GM11168 (cell line): ENCODE measurements around the gene SEZ6.

Experiments
- in situ Hi-C: fragments of 300-500 bp; cut with MboI; formaldehyde crosslinking; loops from one replicate; pipeline ENCODE4 v1.12.0; 2022; ENCODE audit warnings: low sequenced_read_pairs; ENCODE audit not compliant: unreplicated experiment

The SEZ6 gene

DNA sequence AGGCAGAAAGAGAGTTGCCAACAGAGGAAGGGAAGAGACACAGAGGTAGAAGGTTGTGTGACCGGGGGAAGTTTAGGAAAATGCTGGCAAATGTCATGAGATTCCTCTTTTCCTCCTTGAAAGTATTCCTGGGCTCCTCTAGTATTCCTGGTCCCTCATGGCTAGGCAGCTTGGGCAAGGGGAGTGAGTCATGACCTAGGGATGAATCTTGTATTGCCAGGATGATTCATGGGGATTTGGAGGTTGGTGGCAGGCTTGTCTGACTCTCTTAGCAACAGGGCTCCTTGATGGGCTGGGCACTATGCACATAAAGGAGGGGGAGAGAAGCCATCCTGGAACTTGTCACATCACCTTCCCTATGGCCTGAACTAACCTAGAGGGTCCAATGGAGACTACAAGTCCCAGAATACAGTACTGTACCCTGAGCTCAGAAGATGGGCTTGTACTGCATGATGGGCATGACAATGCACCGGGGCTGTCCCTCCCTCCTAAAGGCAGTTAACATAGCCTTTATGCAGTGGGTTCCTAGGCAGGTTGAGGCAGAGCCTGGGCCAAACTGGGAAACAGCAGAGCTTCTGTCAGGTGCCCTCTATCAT lies 2.1 kb upstream of the SEZ6 start:
- in situ Hi-C loops: no loop called here

- in situ Hi-C loops: no loop called here
Measured at GRCh38 chr17:29007456-29007855, 1.6 kb upstream of the SEZ6 start.

DNA sequence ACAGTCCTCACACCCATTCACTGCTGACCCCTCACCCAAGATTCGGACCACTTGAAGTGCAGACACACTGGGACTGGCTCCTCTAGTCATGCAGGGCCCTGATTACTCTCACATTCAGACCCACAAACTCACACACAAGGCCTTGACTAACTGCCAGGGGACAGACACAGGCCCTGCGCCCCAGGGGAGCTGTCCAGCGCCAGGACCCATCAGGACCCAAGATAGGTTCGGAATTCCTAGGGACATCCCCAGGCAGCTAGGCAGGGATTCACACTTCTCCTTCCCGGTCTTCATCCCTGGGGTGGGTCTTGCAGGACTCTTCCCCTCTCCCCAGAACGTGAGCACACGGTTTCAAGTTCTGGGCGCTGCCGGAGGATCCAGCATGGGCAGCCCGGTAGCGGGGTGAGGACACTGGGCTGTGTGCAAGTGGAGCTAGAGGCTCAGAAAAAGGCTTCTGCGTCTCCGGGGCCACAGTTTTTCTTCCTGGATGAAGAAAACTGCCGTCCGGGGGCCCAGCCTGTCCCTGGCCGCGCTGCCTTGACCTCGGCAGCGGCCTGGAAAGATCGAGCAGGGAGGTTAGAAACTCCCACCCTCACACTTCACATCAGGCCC lies 1.6 kb downstream of the SEZ6 start:
- in situ Hi-C loops: no loop called here

GRCh38 chr17:29003289-29003688 lies 2.5 kb downstream of the SEZ6 start:
- in situ Hi-C loops: no loop called here

DNA sequence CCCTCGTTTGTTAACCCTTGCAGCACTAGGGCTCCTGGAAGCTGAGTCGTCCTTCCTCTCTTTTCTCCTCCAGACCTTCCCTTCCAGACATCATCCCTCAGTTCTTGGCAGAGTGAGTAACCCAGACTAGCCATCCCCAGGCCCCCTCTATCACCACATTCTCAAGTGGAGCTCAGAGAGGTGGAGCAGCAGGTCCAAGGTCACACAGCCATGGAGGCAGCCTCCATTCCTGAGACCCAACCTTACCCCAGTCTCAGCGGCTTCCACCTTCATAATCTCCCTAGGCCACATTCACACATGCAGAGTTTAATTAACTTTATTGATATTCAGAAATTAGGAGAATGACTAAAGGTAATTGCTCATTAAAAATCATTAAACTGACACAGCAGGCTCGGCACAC lies 3.0 kb downstream of the SEZ6 start:
- in situ Hi-C loops: no loop called here

DNA sequence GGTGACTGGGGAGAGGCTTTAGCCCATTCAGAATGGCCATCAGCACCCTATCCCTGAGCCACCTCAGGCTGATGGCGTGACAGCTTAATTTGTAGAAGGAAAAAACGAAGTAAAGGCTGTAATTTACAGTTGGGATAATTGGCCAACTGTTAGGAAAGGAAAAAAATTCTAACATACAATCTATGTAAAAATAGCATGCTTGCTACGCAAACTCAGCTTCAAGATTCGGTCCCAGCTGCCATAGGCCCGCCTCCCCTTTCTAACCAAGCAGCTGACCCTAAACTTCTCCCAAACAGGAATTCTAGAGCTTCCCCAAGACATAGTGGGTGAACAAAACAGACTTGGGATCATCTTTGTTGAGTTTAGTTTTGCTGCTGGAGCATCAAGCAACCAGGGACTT lies 4.9 kb downstream of the SEZ6 start:
- in situ Hi-C loops: no loop called here

DNA sequence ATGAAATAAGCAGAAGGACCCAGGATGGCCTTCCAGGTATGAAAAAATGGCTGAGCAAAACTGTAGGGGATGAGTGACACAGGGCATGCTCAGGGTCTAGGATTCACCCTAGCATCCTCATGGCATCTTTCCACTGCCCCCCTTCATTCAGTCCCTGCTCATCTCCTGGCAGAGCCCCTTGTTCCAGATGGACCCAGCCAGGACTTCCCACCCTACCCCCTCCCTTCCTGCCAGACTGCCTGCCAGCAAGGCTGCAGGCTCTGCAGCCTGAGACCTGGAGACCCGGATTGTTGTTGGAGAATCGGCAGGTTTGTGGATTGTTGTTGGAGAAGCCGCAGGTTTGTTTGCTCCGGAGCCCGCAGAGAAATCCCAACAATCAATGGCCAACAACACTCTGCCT lies 6.6 kb downstream of the SEZ6 start:
- in situ Hi-C loops: no loop called here

DNA sequence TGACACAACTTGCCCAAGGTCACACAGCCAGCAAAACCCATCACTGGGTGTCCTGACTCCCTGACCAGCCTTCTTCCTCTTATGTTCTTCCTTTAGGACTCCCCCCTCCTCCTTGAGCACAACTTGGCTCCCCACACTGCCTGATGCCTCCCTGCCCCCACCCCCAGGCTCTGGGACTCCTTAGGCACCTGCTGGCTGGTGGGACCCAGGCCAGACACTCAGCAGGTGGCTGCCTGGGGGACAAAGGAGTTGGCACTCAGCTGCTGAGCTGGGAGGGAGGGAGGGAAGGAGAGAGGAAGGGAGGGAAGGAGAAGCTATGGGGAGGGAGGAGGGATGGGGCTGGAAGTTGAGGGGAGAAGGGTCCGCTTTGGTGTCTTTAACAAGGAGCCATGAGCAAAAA lies 8.0 kb downstream of the SEZ6 start:
- in situ Hi-C loops: no loop called here

- in situ Hi-C loops: no loop called here
Measured at GRCh38 chr17:28996554-28997096, 9.2 kb downstream of the SEZ6 start.

DNA sequence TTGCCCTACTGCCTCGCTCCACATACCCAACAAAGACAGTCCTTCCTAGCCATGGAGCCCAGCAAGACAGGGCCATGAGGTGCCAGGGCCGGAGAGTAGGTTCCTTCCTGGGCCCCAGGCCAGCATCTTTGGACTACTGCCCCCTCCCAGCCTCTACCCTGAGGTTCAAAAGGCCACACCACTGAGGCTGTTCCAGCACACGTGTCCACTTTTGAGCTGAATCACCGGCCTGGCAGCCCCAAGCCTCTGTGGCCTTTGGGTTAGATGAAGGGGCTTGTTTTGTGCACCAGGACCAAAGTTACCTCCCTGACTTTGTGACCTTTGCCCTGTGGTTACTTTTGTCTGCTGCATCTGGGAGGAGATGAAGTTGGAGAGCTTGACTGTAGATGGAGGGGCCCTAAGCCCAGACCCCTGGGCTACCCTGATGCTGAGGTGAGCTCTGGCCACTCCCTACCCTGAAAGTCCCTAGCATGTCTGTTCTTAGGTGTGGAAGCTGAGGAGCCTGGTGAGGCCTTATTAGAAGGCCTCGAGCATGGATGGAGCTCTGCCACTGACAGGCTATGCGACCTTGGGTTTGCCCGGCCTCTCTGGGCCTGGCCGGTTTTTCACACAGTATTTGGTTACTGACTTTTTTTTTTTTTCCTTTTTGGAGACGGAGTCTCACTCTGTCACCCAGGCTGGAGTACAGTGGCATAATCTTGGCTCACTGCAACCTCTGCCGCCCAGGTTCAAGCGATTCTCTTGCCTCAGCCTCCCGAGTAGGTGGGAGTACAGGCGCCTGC lies 12.0 kb downstream of the SEZ6 start:
- in situ Hi-C loops: no loop called here

- in situ Hi-C loops: no loop called here
Measured at GRCh38 chr17:28992625-28993600, 12.9 kb downstream of the SEZ6 start.

GRCh38 chr17:28992185-28992584 lies 13.6 kb downstream of the SEZ6 start:
- in situ Hi-C loops: no loop called here

GRCh38 chr17:28991779-28992178 lies 14.1 kb downstream of the SEZ6 start:
- in situ Hi-C loops: no loop called here

- in situ Hi-C loops: no loop called here
Measured at GRCh38 chr17:28989028-28989427, 16.8 kb downstream of the SEZ6 start.

- in situ Hi-C loops: no loop called here
Measured at GRCh38 chr17:28988475-28988874, 17.4 kb downstream of the SEZ6 start.

- in situ Hi-C loops: no loop called here
Measured at GRCh38 chr17:28986714-28987655, 18.8 kb downstream of the SEZ6 start.

DNA sequence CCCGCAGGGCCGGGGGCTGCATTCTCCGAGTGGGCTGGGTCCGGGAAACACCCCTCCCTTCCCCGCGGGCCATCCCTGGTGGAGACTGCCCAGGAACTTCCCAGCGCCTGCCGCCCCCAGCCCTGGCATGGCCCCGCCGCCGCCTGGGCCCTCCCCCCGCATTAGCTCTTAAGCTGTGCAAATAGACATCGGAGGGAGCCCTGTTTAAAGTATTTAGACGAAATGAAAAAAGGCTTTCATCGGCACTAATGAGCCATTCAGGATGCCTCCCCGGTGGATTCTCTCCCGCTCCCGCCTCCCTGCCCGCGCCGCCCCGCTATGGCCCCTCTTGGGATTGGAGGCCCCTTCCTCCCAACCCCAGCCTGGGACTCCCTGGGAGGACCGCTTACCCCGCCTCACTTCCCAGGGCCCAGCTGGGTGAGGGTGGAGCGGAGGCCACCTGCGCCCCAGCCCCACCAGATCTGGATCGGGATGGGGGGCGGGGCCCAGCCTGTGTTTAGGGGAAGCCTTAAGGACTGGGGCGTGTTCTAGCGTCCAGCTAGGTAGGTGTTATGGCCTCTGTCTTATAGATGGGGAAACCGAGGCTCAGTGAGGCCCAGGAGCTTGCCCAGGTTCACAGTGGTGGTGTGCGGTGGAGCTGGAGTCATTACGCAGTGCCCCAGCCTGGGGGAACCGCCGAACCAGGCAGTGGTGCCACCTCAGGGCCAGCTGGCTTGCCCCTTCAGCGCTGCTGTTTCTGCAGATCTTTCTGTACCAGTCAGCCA lies 19.7 kb downstream of the SEZ6 start:
- in situ Hi-C loops: no loop called here
